COR-L47 (cell line): ENCODE measurements around the gene TTLL12.

ENCODE experiments used
- DNase-seq: peaks from one replicate; lab custom pipeline; 2025; lab: John Stamatoyannopoulos, UW

The TTLL12 gene

DNA sequence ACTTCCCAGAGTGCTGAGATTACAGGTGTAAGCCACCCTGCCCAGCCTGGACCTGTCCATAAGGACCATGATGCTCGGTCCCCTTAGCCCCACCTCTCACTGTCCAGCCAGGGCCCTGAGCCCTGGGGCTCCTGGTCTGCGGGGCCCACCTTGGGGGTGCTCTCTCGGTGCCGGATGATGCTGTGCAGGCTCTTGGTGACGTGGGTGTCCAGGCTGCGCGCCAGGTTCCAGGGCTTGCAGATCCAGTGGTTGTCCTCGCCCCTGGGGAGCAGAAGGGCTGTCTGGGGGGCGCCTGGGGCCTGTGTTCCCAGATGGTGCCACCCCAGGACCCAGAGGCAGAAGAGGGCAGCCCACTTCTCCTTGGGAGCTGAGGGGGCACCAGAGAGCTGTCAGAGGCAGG, 13.4 kb downstream of the TTLL12 start:
- DNase-seq = no peak

GRCh38 chr22:43172191-43172590, 14.7 kb downstream of the TTLL12 start:
- DNase-seq = no peak

- DNase-seq = no peak
These were observed 15.3 kb downstream of the TTLL12 start for GRCh38 chr22:43171607-43172006.

- no peak for DNase-seq
These were observed 15.9 kb downstream of the TTLL12 start for GRCh38 chr22:43171019-43171491.

DNA sequence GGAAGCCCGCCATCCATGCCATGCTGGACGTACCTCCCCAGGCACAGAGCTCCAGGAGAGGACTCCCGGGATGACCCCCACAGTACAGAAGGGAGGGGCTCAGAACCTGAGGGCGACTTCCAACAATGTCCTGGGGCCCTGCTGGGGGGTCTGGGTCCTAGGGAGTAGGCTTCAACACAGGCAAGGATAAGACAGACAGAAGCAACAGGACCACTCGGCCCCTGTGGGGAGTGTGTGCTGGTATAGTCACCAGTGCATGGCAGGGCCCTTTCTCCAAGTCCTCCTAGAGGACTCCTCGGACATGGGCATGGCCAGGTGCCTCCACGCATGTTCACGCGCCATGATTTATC, 16.8 kb downstream of the TTLL12 start:
- DNase-seq = no peak

- no peak for DNase-seq
These were observed 17.4 kb downstream of the TTLL12 start for GRCh38 chr22:43169310-43170130.

- no peak for DNase-seq
These were observed 18.2 kb downstream of the TTLL12 start for GRCh38 chr22:43168471-43169309.

GRCh38 chr22:43167001-43167589, 19.8 kb downstream of the TTLL12 start:
- DNase-seq = no peak

GRCh38 chr22:43166132-43166930, 20.6 kb downstream of the TTLL12 start:
- DNase-seq = no peak

- DNase-seq = no peak
These were observed 22.3 kb downstream of the TTLL12 start for GRCh38 chr22:43164636-43165035.

GRCh38 chr22:43163241-43163795, 23.6 kb downstream of the TTLL12 start:
- DNase-seq = no peak

- no peak for DNase-seq
These were observed 24.4 kb downstream of the TTLL12 start for GRCh38 chr22:43162412-43163150.

GRCh38 chr22:43160497-43161126, 26.3 kb downstream of the TTLL12 start:
- DNase-seq = no peak

DNA sequence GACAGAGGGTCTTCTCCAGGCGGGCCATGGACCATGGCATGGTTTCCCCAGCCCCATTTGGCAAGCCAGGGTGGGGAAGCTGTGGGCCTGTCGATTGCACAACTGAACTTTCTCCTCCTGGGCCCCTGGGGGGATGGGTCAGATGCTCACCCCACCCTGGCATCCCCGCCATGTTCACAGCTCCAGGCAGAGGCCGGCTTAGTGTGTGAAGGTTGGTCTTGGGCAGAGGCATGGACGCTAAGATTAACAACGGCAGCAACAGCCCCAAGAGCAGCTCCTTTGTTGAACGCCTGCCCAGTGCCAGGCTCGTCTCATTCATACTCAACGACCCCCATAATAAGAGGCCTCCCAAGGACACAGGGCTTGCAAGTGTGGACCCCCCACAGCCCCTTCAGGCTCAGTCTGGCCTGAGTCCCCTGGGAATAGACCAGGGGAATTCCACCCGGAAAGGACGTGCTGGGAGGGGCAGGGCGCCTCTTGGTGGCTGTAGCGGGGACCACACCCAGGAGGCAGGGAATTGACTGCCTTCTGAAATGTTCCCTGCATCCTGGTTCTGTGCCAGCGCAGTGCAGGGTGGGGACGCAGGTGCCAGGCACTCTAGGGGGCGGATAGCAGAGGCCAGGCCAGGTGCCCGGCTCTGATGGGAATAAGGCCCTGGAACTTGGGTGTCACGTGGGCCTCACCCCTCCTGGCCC, 27.3 kb downstream of the TTLL12 start:
- peak; percentile 16 for DNase-seq

- DNase-seq = no peak
These were observed 28.0 kb downstream of the TTLL12 start for GRCh38 chr22:43158778-43159483.

GRCh38 chr22:43157874-43158546, 28.9 kb downstream of the TTLL12 start:
- no peak for DNase-seq

- DNase-seq = no peak
These were observed 30.5 kb downstream of the TTLL12 start for GRCh38 chr22:43156413-43156812.

- no peak for DNase-seq
These were observed 31.1 kb downstream of the TTLL12 start for GRCh38 chr22:43155789-43156188.
